Measurements from ENCODE around the gene RAD23B. TPM values are rescaled to one million over a fixed set of nuclear protein-coding genes. Genes with fewer than 3 reads are reported as not detected.

The RAD23B gene
- 54.1 TPM for total RNA-seq (2013)
- polyA plus RNA-seq (10 to 100 TPM; 21.6 to 50.0 (median 24.7) TPM), polyA minus RNA-seq (43.1 and 66.6 TPM in 2 replicates), total RNA-seq (90.0 to 192 (median 134) reads per million in 11 experiments)

DNA sequence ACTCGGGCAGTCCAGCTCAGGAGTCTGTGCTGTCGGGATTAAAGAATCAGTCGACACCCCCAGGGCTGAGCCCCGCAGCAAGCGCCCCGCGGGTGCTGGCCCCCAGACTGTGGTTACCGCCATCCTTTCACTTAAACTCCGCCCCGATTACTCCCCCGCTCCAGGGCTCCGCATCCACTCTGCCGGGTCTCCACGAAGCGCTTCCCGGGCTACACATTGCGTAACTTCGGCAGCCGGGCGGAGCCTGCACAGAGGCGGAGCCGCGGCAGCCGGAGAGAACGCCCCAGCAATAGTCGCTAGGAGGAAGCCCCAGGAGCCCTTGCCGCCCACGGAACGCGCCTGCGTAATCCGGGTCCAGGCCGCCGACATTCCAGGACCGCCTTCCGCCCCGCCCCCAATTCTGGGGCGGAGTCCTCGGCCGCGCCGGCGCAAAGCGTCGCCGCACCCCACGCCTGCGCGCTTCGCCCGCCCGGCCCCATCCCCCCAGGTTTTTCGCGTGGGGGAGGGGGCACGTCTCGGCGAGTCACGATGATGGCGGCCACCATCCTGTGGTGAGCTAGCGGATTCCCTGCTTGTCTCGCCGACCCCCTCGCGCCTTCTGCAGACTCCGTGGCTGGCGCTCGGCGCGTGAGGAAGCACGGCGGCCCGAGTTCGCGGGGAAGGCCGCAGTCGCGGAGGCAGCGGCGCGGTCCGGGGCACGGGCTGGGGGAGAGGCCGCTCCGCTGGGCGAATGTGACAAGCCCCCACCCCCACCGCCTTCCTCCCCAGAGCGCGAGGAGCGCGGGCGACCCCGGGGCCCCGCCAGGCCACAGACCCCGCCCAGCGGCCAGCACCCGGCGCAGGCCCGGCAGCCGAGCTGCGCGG lies at the start of gene RAD23B:
RAD23B (plus strand) TSS at position 521 of the 864 bp plus-strand sequence. CDS start 351 bp downstream, outside the sequence.
- Mint-ChIP-seq H3K27me3 (ENCODE audit: low read depth in 3 of 3) (peaks cover 1 to 7% (median 2%) of the 10 kb centered on the region in 3 donors), H3K36me3 (no peaks in the 10 kb centered on the region), H3K4me1 (peaks cover 51% of the 10 kb centered on the region), H3K27ac (peak within 1 kb of the TSS; percentile 90 to 97 (median 94)), H3K4me3 (peak within 1 kb of the TSS; percentile 95 to 96), H3K9me3 (peaks cover 0 to 6% (median 0%) of the 10 kb centered on the region in 7 donors)
- Histone ChIP-seq H3K4me2 (replicated peaks; ENCODE audit: extremely low read depth, low read length, poor library complexity, severe bottlenecking) (peak within 1 kb of the TSS; percentile 99), H3K9ac (ENCODE audit: insufficient read depth, low read length, poor library complexity, severe bottlenecking) (peak within 1 kb of the TSS; percentile 99), H3K9me3 (replicated peaks in 1 of 2; ENCODE audit: control insufficient read depth in 1 of 2, insufficient read depth in 1 of 2, low read length in 2 of 2) (no peaks in the 10 kb centered on the region), H3K4me1 (ENCODE audit: control insufficient read depth in 1 of 2, insufficient read depth in 2 of 2, low read length in 2 of 2) (peaks cover 29 to 59% of the 10 kb centered on the region in 2 donors), H3K79me2 (ENCODE audit: insufficient read depth, low read length) (peaks cover 49% of the 10 kb centered on the region), H3K27me3 (ENCODE audit: control insufficient read depth in 2 of 2, insufficient read depth in 2 of 2, low read length in 2 of 2) (no peaks in the 10 kb centered on the region), H3K36me3 (replicated peaks in 1 of 2; ENCODE audit: control insufficient read depth in 1 of 2, insufficient read depth in 2 of 2, low read length in 2 of 2) (no peaks in the 10 kb centered on the region), H2AFZ (ENCODE audit: insufficient read depth, low read depth, low read length, poor library complexity, severe bottlenecking) (peak within 1 kb of the TSS; percentile 91), H3K27ac (ENCODE audit: low read depth in 1 of 2, low read length in 2 of 2) (peak within 1 kb of the TSS; percentile 91 to 96), H4K20me1 (ENCODE audit: insufficient read depth, low read length) (peaks cover 43% of the 10 kb centered on the region), H3K4me3 (replicated peaks in 1 of 3; ENCODE audit: low read depth in 2 of 3, low read length in 3 of 3) (peak within 1 kb of the TSS; percentile 83 to 90 (median 89))
- TF ChIP-seq, protein P1, sequence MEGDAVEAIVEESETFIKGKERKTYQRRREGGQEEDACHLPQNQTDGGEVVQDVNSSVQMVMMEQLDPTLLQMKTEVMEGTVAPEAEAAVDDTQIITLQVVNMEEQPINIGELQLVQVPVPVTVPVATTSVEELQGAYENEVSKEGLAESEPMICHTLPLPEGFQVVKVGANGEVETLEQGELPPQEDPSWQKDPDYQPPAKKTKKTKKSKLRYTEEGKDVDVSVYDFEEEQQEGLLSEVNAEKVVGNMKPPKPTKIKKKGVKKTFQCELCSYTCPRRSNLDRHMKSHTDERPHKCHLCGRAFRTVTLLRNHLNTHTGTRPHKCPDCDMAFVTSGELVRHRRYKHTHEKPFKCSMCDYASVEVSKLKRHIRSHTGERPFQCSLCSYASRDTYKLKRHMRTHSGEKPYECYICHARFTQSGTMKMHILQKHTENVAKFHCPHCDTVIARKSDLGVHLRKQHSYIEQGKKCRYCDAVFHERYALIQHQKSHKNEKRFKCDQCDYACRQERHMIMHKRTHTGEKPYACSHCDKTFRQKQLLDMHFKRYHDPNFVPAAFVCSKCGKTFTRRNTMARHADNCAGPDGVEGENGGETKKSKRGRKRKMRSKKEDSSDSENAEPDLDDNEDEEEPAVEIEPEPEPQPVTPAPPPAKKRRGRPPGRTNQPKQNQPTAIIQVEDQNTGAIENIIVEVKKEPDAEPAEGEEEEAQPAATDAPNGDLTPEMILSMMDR (IDR thresholded peaks at IDR 0.05): no peak
- intact Hi-C loops (cut with micrococcal nuclease): loop anchor here in 1 of 2 donors (5.0 kb wide), 1 partner anchor 66 kb away; no protein-coding TSS in a partner anchor
- under 1% methylated on average over 98 of the region's 101 CpGs for whole genome bisulfite sequencing (ENCODE audit: insufficient coverage)
- peak; percentile 98 to 99 (median 98) for DNase-seq

DNA sequence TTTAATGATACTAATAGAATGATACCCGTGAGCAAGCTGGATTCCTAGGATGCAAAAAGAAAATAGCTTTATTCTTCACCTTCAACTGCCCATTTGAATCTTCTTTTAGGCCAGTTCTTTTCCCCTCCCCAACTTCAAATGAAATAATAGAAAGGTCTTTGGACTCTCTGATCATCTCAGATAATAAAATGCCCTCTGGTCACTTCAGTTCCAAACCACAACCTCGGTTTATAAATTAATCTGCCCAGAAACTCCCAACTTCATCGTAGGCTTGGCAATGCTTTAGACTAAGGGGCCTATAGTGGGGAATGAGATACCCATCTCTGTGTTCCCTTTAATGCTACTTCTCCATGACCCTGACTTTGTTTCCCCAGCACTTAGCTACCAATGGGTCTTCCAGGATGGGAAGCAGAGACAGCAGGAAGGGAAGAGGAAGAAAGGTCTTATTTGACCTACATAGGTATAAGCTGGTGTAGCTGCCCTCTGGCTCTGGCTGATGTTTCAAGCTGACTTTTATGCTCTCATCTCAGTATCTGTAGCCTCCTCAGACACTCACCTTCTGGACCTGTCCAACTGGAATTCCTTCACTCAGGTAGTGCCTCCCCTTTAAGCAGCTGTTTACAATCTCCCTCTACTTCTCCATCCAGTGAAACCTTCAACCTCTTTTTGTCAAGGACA lies 47.2 kb upstream of the RAD23B start:
- no peak overlapping the region for H2AFZ ChIP-seq (ENCODE audit: insufficient read depth, low read depth, low read length, poor library complexity, severe bottlenecking)
- no peaks in the 10 kb centered on the region for H4K20me1 ChIP-seq (ENCODE audit: insufficient read depth, low read length)
- no peak overlapping the region for H3K9ac ChIP-seq (ENCODE audit: insufficient read depth, low read length, poor library complexity, severe bottlenecking)
- H3K4me2 ChIP-seq (replicated peaks; ENCODE audit: extremely low read depth, low read length, poor library complexity, severe bottlenecking): no peak overlapping the region
- H3K4me3 Mint-ChIP-seq: no peak overlapping the region
- no CpG with 5 or more reads among the region's 3 CpGs for whole genome bisulfite sequencing (ENCODE audit: insufficient coverage)
- intact Hi-C loops (cut with micrococcal nuclease): loop anchor here in 1 of 2 donors (5.0 kb wide), 1 partner anchor 106 kb away; no protein-coding TSS in a partner anchor
- H3K36me3 ChIP-seq (replicated peaks in 1 of 2; ENCODE audit: control insufficient read depth in 1 of 2, insufficient read depth in 2 of 2, low read length in 2 of 2): no peaks in the 10 kb centered on the region
- peaks cover 0 to 3% of the 10 kb centered on the region in 2 donors for H3K27me3 ChIP-seq (ENCODE audit: control insufficient read depth in 2 of 2, insufficient read depth in 2 of 2, low read length in 2 of 2)
- H3K36me3 Mint-ChIP-seq: no peaks in the 10 kb centered on the region
- H3K4me3 ChIP-seq (replicated peaks in 1 of 3; ENCODE audit: low read depth in 2 of 3, low read length in 3 of 3): no peak overlapping the region
- no peak overlapping the region for H3K27ac Mint-ChIP-seq
- H3K4me1 ChIP-seq (ENCODE audit: control insufficient read depth in 1 of 2, insufficient read depth in 2 of 2, low read length in 2 of 2): no peaks in the 10 kb centered on the region
- TF ChIP-seq, protein P1 (IDR thresholded peaks at IDR 0.05): no peak
- H3K9me3 Mint-ChIP-seq: peaks cover 0 to 2% (median 0%) of the 10 kb centered on the region in 7 donors
- H3K27ac ChIP-seq (ENCODE audit: low read depth in 1 of 2, low read length in 2 of 2): no peak overlapping the region
- H3K27me3 Mint-ChIP-seq (ENCODE audit: low read depth in 3 of 3): peaks cover 0 to 6% (median 3%) of the 10 kb centered on the region in 3 donors
- no peaks in the 10 kb centered on the region for H3K9me3 ChIP-seq (replicated peaks in 1 of 2; ENCODE audit: control insufficient read depth in 1 of 2, insufficient read depth in 1 of 2, low read length in 2 of 2)
- no peaks in the 10 kb centered on the region for H3K79me2 ChIP-seq (ENCODE audit: insufficient read depth, low read length)
- no peaks in the 10 kb centered on the region for H3K4me1 Mint-ChIP-seq
- no peak for DNase-seq

Measured in CD14-positive monocyte (primary cell).